ENCODE data around the gene KCNT2. TPM values are rescaled to one million over a fixed set of nuclear protein-coding genes. Genes with fewer than 3 reads are reported as not detected.

The KCNT2 gene
- total and polyA plus RNA-seq, 8 donors: 2.7 to 6.8 (median 5.1) TPM

GRCh38 chr1:196594700-196595099, 13.5 kb downstream of the KCNT2 start:
- Histone ChIP-seq H3K4me3 (no peak overlapping the region), H3K27ac (no peak overlapping the region), H3K27me3 (no peaks in the 10 kb centered on the region), H3K9me3 (no peaks in the 10 kb centered on the region), H3K4me1 (no peaks in the 10 kb centered on the region), H3K36me3 (no peaks in the 10 kb centered on the region)
- TF ChIP-seq CTCF (IDR thresholded peaks at IDR 0.05): no peak
- ATAC-seq: no peak
- intact Hi-C loops (cut with DNase I): no loop called here
- DNase-seq: no peak

GRCh38 chr1:196593955-196594354, 14.3 kb downstream of the KCNT2 start:
- Histone ChIP-seq H3K4me1 (no peaks in the 10 kb centered on the region), H3K27me3 (no peaks in the 10 kb centered on the region), H3K36me3 (no peaks in the 10 kb centered on the region), H3K27ac (no peak overlapping the region), H3K4me3 (no peak overlapping the region), H3K9me3 (no peaks in the 10 kb centered on the region)
- no peak for DNase-seq
- no peak for ATAC-seq
- intact Hi-C loops (cut with DNase I): no loop called here
- TF ChIP-seq CTCF (IDR thresholded peaks at IDR 0.05): no peak

DNA sequence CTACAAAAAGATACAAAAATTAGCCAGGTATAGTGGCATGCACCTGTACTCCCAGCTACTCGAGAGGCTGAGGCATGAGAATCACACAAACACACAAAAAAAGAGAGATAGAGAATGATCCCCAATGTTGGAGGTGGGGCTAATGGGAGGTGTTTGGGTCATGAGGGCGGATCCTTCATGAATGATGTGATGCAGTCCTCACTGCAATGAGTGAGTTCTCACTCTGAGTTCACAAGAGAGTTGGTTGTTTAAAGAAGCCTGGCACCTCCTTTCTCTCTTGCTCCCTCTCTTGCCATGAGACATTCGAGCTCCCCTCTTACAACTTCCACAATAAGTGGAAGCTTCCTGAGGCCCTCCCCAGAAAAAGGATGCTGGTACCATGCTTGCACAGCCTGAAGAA, 17.3 kb downstream of the KCNT2 start:
- Histone ChIP-seq H3K9me3 (no peaks in the 10 kb centered on the region), H3K36me3 (no peaks in the 10 kb centered on the region), H3K4me3 (no peak overlapping the region), H3K27ac (no peak overlapping the region), H3K27me3 (no peaks in the 10 kb centered on the region), H3K4me1 (no peaks in the 10 kb centered on the region)
- no peak for DNase-seq
- no peak for ATAC-seq
- no peak for TF ChIP-seq CTCF (IDR thresholded peaks at IDR 0.05)
- intact Hi-C loops (cut with DNase I): no loop called here

DNA sequence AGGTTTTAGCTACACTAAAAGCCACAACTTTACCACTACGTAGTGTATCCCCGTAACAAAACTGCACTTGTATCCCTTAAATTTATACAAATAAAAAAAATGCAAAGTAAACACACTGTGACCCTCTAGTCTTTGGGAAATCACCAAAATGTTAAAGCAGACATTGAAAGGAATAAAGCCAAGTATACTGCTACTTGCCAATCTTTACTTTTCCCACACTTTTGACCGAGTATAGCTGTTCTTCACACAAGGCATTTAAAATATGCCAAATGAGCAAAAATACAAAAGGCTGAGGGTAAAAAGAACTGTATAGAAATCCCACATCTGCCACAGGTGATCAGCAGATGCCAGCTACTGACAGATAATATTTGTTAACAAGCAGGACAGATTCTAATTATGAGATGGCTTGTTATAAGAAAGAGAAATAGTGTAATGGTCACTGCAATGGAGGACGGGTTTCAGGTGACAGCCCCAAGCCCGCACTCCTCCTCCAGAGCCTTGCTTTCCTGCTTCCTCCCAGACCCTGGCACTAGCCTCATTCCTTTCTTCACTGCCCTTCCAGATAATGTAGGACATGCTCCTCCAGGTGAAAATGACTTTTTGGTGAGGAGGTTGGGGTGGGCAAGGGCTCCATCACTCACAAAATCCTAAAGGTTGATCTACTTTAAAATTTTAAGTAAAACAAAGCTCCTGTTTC, 18.1 kb downstream of the KCNT2 start:
- no peak overlapping the region for H3K4me3 ChIP-seq
- intact Hi-C loops (cut with DNase I): no loop called here
- DNase-seq: no peak
- ATAC-seq: no peak
- H3K27ac ChIP-seq: no peak overlapping the region
- no peak for TF ChIP-seq CTCF (IDR thresholded peaks at IDR 0.05)
- H3K36me3 ChIP-seq: no peaks in the 10 kb centered on the region
- H3K9me3 ChIP-seq: no peaks in the 10 kb centered on the region
- H3K4me1 ChIP-seq: no peaks in the 10 kb centered on the region
- no peaks in the 10 kb centered on the region for H3K27me3 ChIP-seq

DNA sequence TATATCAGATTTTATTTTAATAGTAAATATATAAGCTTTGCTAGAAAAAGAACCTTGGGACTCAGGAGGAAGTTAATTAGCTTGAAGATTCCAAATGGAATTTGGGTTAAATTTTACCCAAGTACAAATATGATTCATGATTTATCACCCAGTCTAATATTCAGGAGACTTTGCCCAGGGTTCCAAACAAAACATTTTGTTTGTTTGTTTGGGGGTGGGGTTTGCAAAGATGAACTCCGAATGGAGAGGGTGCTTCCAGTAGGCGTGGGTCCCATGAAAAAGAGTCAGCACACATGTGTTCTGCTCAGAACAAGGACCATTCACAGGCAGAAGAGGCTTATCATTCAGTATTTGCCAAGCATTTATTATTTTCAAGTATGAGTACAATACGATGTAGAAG, 23.5 kb downstream of the KCNT2 start:
- Histone ChIP-seq H3K36me3 (no peaks in the 10 kb centered on the region), H3K4me1 (no peaks in the 10 kb centered on the region), H3K9me3 (no peaks in the 10 kb centered on the region), H3K27ac (no peak overlapping the region), H3K4me3 (no peak overlapping the region), H3K27me3 (no peaks in the 10 kb centered on the region)
- ATAC-seq: no peak
- no peak for DNase-seq
- intact Hi-C loops (cut with DNase I): no loop called here
- no peak for TF ChIP-seq CTCF (IDR thresholded peaks at IDR 0.05)

Data from left lung (tissue), 10 donors.